ENCODE results near the gene KDM4B. TPM values are rescaled to one million over a fixed set of nuclear protein-coding genes. Genes with fewer than 3 reads are reported as not detected.

KDM4B gene
- polyA plus RNA-seq, 1 experiment = 7.7 TPM

GRCh38 chr19:5035105-5035761, 66.3 kb downstream of the KDM4B start:
- ChIA-PET CTCF (no interaction called here), POLR2A (interaction anchor here (0.6 kb wide), 1 partner anchor 13 kb away, joined by 3 read pairs; no protein-coding TSS in a partner anchor)
- H3K9me3 ChIP-seq (ENCODE audit: control insufficient read depth, insufficient read depth, low read length) = no peaks in the 10 kb centered on the region; the same call in 1 of the 2 replicates
- H3K27ac ChIP-seq (ENCODE audit: low read depth, low read length) = no peak overlapping the region
- DNase-seq (ENCODE audit: low read depth, low spot score) = no peak
- no peak overlapping the region for H3K4me3 ChIP-seq (ENCODE audit: low read depth, low read length)
- H3K27me3 ChIP-seq (ENCODE audit: control insufficient read depth, insufficient read depth, low read length) = no peaks in the 10 kb centered on the region
- TF ChIP-seq CTCF (IDR thresholded peaks at IDR 0.05; ENCODE audit: low read depth, low read length) = no peak

- Histone ChIP-seq H3K4me3 (ENCODE audit: low read depth, low read length) (no peak overlapping the region), H3K27ac (ENCODE audit: low read depth, low read length) (no peak overlapping the region), H3K27me3 (ENCODE audit: control insufficient read depth, insufficient read depth, low read length) (no peaks in the 10 kb centered on the region), H3K9me3 (ENCODE audit: control insufficient read depth, insufficient read depth, low read length) (no peaks in the 10 kb centered on the region; the same call in 1 of the 2 replicates)
- no peak for DNase-seq (ENCODE audit: low read depth, low spot score)
- ChIA-PET CTCF (interaction anchor here (0.8 to 4.0 kb wide), 2 partner anchors 118 to 227 kb away, joined by 3 to 14 read pairs; no protein-coding TSS in a partner anchor), POLR2A (interaction anchor here (0.5 to 0.6 kb wide), 2 partner anchors 104 to 687 kb away, joined by 3 to 4 read pairs; no protein-coding TSS in a partner anchor)
- TF ChIP-seq CTCF (IDR thresholded peaks at IDR 0.05; ENCODE audit: low read depth, low read length) = no peak
These were observed 67.1 kb downstream of the KDM4B start for GRCh38 chr19:5035793-5036697.

GRCh38 chr19:5036698-5037563, 68.0 kb downstream of the KDM4B start:
- POLR2A ChIA-PET = interaction anchor here (0.5 to 0.6 kb wide), 2 partner anchors 103 to 686 kb away, joined by 3 to 4 read pairs; no protein-coding TSS in a partner anchor
- Histone ChIP-seq H3K4me3 (ENCODE audit: low read depth, low read length) (peak overlapping the region; percentile 7; the same call in 1 of the 2 replicates), H3K27ac (ENCODE audit: low read depth, low read length) (peak overlapping the region; percentile 39), H3K27me3 (ENCODE audit: control insufficient read depth, insufficient read depth, low read length) (no peaks in the 10 kb centered on the region), H3K9me3 (ENCODE audit: control insufficient read depth, insufficient read depth, low read length) (no peaks in the 10 kb centered on the region; the same call in 1 of the 2 replicates)
- no peak for TF ChIP-seq CTCF (IDR thresholded peaks at IDR 0.05; ENCODE audit: low read depth, low read length)
- no peak for DNase-seq (ENCODE audit: low read depth, low spot score)
- CTCF ChIA-PET = interaction anchor here (0.8 to 4.0 kb wide), 2 partner anchors 117 to 228 kb away, joined by 3 to 14 read pairs; no protein-coding TSS in a partner anchor

- DNase-seq (ENCODE audit: low read depth, low spot score) = no peak
- H3K27me3 ChIP-seq (ENCODE audit: control insufficient read depth, insufficient read depth, low read length) = no peaks in the 10 kb centered on the region
- no peak for TF ChIP-seq CTCF (IDR thresholded peaks at IDR 0.05; ENCODE audit: low read depth, low read length)
- ChIA-PET POLR2A (no interaction called here), CTCF (interaction anchor here (1.2 to 4.0 kb wide), 2 partner anchors 126 to 229 kb away, joined by 4 to 14 read pairs; no protein-coding TSS in a partner anchor)
- peaks cover 4% of the 10 kb centered on the region; the same call in 1 of the 2 replicates for H3K9me3 ChIP-seq (ENCODE audit: control insufficient read depth, insufficient read depth, low read length)
- no peak overlapping the region for H3K4me3 ChIP-seq (ENCODE audit: low read depth, low read length)
- no peak overlapping the region for H3K27ac ChIP-seq (ENCODE audit: low read depth, low read length)
These were observed 69.0 kb downstream of the KDM4B start for GRCh38 chr19:5037936-5038335.

Data from AG04450 (cell line).